K562 (cell line): Measurements from ENCODE around the gene ADGRB3. TPM values are rescaled to one million over a fixed set of nuclear protein-coding genes. Genes with fewer than 3 reads are reported as not detected.

Experiments used
- CAMTA2 ChIP-seq: fragments of 250-450 bp; sonication (Bioruptor Pico); conservative IDR thresholded peaks from 2 replicates; pipeline ENCODE4 v1.5.1; 2022
- CC2D1A ChIP-seq: fragments of 450-650 bp; IDR thresholded peaks from 2 replicates; pipeline ENCODE4 v1.6.1; 2017; ENCODE audit warnings: mild to moderate bottlenecking
- CREB1 ChIP-seq, 2 experiments: sonication (generic) in 1 of 2; formaldehyde crosslinking in 1 of 2; IDR thresholded peaks; 2 replicates each; pipeline versions ENCODE4 v1.6.1 to v1.8.0; 2012 to 2022; ENCODE audit warnings: inconsistent platforms in 1 of 2, mild to moderate bottlenecking in 1 of 2, missing genetic modification reagents in 1 of 2, moderate library complexity in 1 of 2
- E2F5 ChIP-seq: sonication (generic); formaldehyde crosslinking; IDR thresholded peaks from 2 replicates; pipeline ENCODE4 v1.8.0; 2022; ENCODE audit warnings: mild to moderate bottlenecking, missing genetic modification reagents
- ELF2 ChIP-seq: fragments of 250-450 bp; sonication (Bioruptor Pico); IDR thresholded peaks from 2 replicates; pipeline ENCODE4 v1.5.0; 2021; ENCODE audit warnings: mild to moderate bottlenecking
- EP300 ChIP-seq: IDR thresholded peaks from 2 replicates; pipeline ENCODE4 v1.6.1; 2012; ENCODE audit warnings: low read length, improper control_type of control experiment
- MAFF ChIP-seq: IDR thresholded peaks from 2 replicates; pipeline ENCODE4 v1.6.1; 2012; ENCODE audit warnings: low read length, improper control_type of control experiment
- MEIS2 ChIP-seq: fragments of 450-650 bp; IDR thresholded peaks from 2 replicates; pipeline ENCODE4 v1.6.1; 2014; ENCODE audit warnings: mild to moderate bottlenecking; ENCODE audit not compliant: partially characterized antibody
- NFE2L1 ChIP-seq: fragments of 450-650 bp; IDR thresholded peaks from 2 replicates; pipeline ENCODE4 v1.6.1; 2016; ENCODE audit warnings: missing genetic modification characterization, low read depth, mild to moderate bottlenecking, missing compliant biosample characterization, moderate library complexity, borderline replicate concordance
- TCF15 ChIP-seq: fragments of 250-450 bp; sonication (Bioruptor Pico); IDR thresholded peaks from 2 replicates; pipeline ENCODE4 v1.8.0; 2022; ENCODE audit warnings: moderate library complexity, mild to moderate bottlenecking, inconsistent platforms
- ZBTB8A ChIP-seq: fragments of 450-650 bp; IDR thresholded peaks from 2 replicates; pipeline ENCODE4 v1.6.1; 2018; ENCODE audit warnings: mild to moderate bottlenecking, moderate library complexity; ENCODE audit not compliant: partially characterized antibody
- ZNF324 ChIP-seq: fragments of 250-450 bp; sonication (Bioruptor Pico); IDR thresholded peaks from 2 replicates; pipeline ENCODE4 v1.4.0; 2020; ENCODE audit warnings: mild to moderate bottlenecking
- polyA plus RNA-seq, 8 experiments: library from polyadenylated mRNA; depleted of rRNA in 4 of 8; stranded (reverse) in 5 of 8; unstranded in 3 of 8; fragments of >200 nt; fragmentation: Nextera tagmentation in 2 of 8; fragmentation: Illumina TruSeq in 1 of 8; extraction: Ambion mirVana in 2 of 8; extraction: Trizol in 1 of 8; gene quantifications; 2 replicates each; pipeline versions ENCODE4 v1.2.1 to v1.2.3, GENCODE V29; 2011 to 2014; ENCODE audit warnings: inconsistent platforms in 1 of 8, missing spikeins in 1 of 8
- total RNA-seq, 7 experiments: library from RNA; depleted of rRNA in 6 of 7; stranded (reverse); fragments of >200 nt in 6 of 7; fragmentation: Illumina TruSeq in 2 of 7; extraction: Trizol in 2 of 7; gene quantifications; 2 replicates each; pipeline versions ENCODE4 v1.2.1 to v1.2.3, GENCODE V29; 2011 to 2021; ENCODE audit warnings: low replicate concordance in 1 of 7
- TF ChIP-seq, protein P1 (sequence below): fragments of 450-650 bp; IDR thresholded peaks from 2 replicates; pipeline ENCODE4 v1.6.1; 2017; ENCODE audit warnings: antibody characterized with exemption, mild to moderate bottlenecking
- TF ChIP-seq, protein P2 (sequence below): fragments of 250-450 bp; sonication (Bioruptor Pico); IDR thresholded peaks from 2 replicates; pipeline ENCODE4 v1.4.0; 2020; ENCODE audit warnings: mild to moderate bottlenecking, moderate library complexity
- TF ChIP-seq, protein P3 (sequence below): fragments of 450-650 bp; IDR thresholded peaks from 2 replicates; pipeline ENCODE4 v1.6.1; 2014; ENCODE audit warnings: low read depth, mild to moderate bottlenecking, moderate library complexity, borderline replicate concordance
- TF ChIP-seq, protein P4 (sequence below): fragments of 450-650 bp; IDR thresholded peaks from 2 replicates; pipeline ENCODE4 v1.6.1; 2016; ENCODE audit warnings: low read depth, mild to moderate bottlenecking, moderate library complexity

ADGRB3 gene
- total and polyA plus RNA-seq, 9 of the 15 experiments (the other 6 are each of a cell fraction or from before 2014, with no cell fraction given) = 0.90 to 7.8 (median 2.4) TPM

DNA sequence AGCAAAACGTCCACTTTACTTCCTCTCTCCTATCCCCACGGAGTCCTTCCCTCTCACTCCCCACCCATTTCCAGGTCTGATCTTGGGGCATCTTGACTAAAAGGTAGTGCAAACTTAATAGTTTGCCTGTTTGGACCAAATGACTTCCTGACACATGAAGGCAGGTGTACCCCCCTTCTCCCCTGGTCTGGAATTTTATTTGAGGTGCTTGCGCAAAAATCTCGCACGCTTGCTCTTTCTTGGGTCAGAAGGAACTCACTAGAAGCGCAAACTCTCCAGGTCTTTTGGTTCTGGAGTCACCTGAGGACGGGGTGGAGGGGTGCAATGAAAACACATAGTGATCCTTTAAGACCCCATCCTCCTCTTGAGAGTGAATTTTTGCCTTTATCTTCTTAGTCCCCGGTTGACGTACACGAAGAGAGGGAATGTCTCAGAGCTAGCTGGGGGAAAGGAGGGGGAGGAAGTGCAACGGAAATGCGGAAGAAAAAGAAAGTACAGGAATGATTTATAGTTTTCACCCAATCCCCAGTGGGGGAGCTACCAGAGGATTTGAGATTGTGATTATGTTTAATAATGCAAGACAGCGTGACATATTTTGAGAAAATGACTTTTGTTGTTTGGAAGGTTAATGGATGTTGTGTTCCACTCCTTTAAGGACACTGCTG lies 4.9 kb downstream of the ADGRB3 start (continued):
- TF ChIP-seq E2F5 (CRISPR knock-in tag) = no peak
- no peak for TF ChIP-seq MAFF
- TF ChIP-seq CREB1 (IDR thresholded peaks at IDR 0.05) = no peak
- no peak for TF ChIP-seq CREB1 (CRISPR knock-in tag; IDR thresholded peaks at IDR 0.05)
- no peak for TF ChIP-seq CAMTA2 (CRISPR knock-in tag)
- TF ChIP-seq TCF15 = no peak
- no peak for TF ChIP-seq ZBTB8A
- TF ChIP-seq EP300 = peak; percentile 46; the same call in 1 of the 2 replicates
- TF ChIP-seq, protein P1, sequence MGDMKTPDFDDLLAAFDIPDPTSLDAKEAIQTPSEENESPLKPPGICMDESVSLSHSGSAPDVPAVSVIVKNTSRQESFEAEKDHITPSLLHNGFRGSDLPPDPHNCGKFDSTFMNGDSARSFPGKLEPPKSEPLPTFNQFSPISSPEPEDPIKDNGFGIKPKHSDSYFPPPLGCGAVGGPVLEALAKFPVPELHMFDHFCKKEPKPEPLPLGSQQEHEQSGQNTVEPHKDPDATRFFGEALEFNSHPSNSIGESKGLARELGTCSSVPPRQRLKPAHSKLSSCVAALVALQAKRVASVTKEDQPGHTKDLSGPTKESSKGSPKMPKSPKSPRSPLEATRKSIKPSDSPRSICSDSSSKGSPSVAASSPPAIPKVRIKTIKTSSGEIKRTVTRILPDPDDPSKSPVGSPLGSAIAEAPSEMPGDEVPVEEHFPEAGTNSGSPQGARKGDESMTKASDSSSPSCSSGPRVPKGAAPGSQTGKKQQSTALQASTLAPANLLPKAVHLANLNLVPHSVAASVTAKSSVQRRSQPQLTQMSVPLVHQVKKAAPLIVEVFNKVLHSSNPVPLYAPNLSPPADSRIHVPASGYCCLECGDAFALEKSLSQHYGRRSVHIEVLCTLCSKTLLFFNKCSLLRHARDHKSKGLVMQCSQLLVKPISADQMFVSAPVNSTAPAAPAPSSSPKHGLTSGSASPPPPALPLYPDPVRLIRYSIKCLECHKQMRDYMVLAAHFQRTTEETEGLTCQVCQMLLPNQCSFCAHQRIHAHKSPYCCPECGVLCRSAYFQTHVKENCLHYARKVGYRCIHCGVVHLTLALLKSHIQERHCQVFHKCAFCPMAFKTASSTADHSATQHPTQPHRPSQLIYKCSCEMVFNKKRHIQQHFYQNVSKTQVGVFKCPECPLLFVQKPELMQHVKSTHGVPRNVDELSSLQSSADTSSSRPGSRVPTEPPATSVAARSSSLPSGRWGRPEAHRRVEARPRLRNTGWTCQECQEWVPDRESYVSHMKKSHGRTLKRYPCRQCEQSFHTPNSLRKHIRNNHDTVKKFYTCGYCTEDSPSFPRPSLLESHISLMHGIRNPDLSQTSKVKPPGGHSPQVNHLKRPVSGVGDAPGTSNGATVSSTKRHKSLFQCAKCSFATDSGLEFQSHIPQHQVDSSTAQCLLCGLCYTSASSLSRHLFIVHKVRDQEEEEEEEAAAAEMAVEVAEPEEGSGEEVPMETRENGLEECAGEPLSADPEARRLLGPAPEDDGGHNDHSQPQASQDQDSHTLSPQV = peak; percentile 21; the same call in 1 of the 2 replicates
- TF ChIP-seq ELF2 (CRISPR knock-in tag) = no peak
- no peak for TF ChIP-seq NFE2L1 (tag)
- peak; percentile 34; the same call in 1 of the 2 replicates for TF ChIP-seq CC2D1A
- TF ChIP-seq MEIS2 = peak; percentile 96
- TF ChIP-seq, protein P2, sequence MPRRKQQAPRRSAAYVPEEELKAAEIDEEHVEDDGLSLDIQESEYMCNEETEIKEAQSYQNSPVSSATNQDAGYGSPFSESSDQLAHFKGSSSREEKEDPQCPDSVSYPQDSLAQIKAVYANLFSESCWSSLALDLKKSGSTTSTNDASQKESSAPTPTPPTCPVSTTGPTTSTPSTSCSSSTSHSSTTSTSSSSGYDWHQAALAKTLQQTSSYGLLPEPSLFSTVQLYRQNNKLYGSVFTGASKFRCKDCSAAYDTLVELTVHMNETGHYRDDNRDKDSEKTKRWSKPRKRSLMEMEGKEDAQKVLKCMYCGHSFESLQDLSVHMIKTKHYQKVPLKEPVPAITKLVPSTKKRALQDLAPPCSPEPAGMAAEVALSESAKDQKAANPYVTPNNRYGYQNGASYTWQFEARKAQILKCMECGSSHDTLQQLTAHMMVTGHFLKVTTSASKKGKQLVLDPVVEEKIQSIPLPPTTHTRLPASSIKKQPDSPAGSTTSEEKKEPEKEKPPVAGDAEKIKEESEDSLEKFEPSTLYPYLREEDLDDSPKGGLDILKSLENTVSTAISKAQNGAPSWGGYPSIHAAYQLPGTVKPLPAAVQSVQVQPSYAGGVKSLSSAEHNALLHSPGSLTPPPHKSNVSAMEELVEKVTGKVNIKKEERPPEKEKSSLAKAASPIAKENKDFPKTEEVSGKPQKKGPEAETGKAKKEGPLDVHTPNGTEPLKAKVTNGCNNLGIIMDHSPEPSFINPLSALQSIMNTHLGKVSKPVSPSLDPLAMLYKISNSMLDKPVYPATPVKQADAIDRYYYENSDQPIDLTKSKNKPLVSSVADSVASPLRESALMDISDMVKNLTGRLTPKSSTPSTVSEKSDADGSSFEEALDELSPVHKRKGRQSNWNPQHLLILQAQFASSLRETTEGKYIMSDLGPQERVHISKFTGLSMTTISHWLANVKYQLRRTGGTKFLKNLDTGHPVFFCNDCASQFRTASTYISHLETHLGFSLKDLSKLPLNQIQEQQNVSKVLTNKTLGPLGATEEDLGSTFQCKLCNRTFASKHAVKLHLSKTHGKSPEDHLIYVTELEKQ (CRISPR knock-in tag) = no peak
- TF ChIP-seq, protein P3, sequence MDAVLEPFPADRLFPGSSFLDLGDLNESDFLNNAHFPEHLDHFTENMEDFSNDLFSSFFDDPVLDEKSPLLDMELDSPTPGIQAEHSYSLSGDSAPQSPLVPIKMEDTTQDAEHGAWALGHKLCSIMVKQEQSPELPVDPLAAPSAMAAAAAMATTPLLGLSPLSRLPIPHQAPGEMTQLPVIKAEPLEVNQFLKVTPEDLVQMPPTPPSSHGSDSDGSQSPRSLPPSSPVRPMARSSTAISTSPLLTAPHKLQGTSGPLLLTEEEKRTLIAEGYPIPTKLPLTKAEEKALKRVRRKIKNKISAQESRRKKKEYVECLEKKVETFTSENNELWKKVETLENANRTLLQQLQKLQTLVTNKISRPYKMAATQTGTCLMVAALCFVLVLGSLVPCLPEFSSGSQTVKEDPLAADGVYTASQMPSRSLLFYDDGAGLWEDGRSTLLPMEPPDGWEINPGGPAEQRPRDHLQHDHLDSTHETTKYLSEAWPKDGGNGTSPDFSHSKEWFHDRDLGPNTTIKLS = no peak
- TF ChIP-seq ZNF324 = no peak
- TF ChIP-seq, protein P4, sequence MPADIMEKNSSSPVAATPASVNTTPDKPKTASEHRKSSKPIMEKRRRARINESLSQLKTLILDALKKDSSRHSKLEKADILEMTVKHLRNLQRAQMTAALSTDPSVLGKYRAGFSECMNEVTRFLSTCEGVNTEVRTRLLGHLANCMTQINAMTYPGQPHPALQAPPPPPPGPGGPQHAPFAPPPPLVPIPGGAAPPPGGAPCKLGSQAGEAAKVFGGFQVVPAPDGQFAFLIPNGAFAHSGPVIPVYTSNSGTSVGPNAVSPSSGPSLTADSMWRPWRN = no peak
